Effector memory CD8-positive, alpha-beta T cell (primary cell): ENCODE measurements around the gene ZFP64.

Experiments
- ATAC-seq: fragments of 150-1000 bp; cut with Tn5 transposase; replicated peaks from 2 replicates; pipeline ENCODE4 v1.10.0; 2021; ENCODE audit warnings: mild to moderate bottlenecking, moderate library complexity
- DNase-seq, 3 experiments: peaks; one replicate each; pipeline ENCODE4 v3.0.0; 2021
- H3K27ac Mint-ChIP-seq, 2 donors: one replicate each; pipeline ENCODE4 v1.8.0; 2022; ENCODE audit warnings: mild to moderate bottlenecking in 2 of 2, mixed read lengths in 2 of 2, moderate library complexity in 2 of 2
- H3K27me3 Mint-ChIP-seq, 2 donors: one replicate each; pipeline ENCODE4 v1.8.0; 2022; ENCODE audit warnings: mixed read lengths in 2 of 2
- H3K36me3 Mint-ChIP-seq: one replicate; pipeline ENCODE4 v1.8.0; 2022; ENCODE audit warnings: mild to moderate bottlenecking, moderate library complexity, mixed read lengths; ENCODE audit not compliant: insufficient read depth
- H3K4me1 Mint-ChIP-seq, 2 donors: one replicate each; pipeline ENCODE4 v1.8.0; 2022; ENCODE audit warnings: low read depth in 2 of 2, mixed read lengths in 2 of 2
- H3K4me3 Mint-ChIP-seq, 2 donors: one replicate each; pipeline ENCODE4 v1.8.0; 2022; ENCODE audit warnings: mild to moderate bottlenecking in 2 of 2, mixed read lengths in 2 of 2, moderate library complexity in 2 of 2
- H3K9me3 Mint-ChIP-seq, 2 donors: one replicate each; pipeline ENCODE4 v1.8.0; 2022; ENCODE audit warnings: mixed read lengths in 2 of 2

Gene ZFP64

GRCh38 chr20:52131048-52131643 lies 60.4 kb downstream of the ZFP64 start:
- Mint-ChIP-seq H3K27me3 (peaks cover 0 to 4% of the 10 kb centered on the region in 2 donors), H3K27ac (no peak overlapping the region), H3K36me3 (peaks cover 2% of the 10 kb centered on the region), H3K4me3 (no peak overlapping the region), H3K9me3 (no peaks in the 10 kb centered on the region), H3K4me1 (no peaks in the 10 kb centered on the region)
- ATAC-seq (no peak), DNase-seq (no peak)

GRCh38 chr20:52130406-52130805 lies 61.2 kb downstream of the ZFP64 start:
- ATAC-seq (no peak), DNase-seq (no peak)
- no peak overlapping the region for H3K27ac Mint-ChIP-seq
- H3K27me3 Mint-ChIP-seq: peaks cover 0 to 4% of the 10 kb centered on the region in 2 donors
- no peak overlapping the region for H3K4me3 Mint-ChIP-seq
- H3K9me3 Mint-ChIP-seq: no peaks in the 10 kb centered on the region
- H3K36me3 Mint-ChIP-seq: peaks cover 2% of the 10 kb centered on the region
- no peaks in the 10 kb centered on the region for H3K4me1 Mint-ChIP-seq

- Mint-ChIP-seq H3K4me1 (no peaks in the 10 kb centered on the region), H3K36me3 (peaks cover 2% of the 10 kb centered on the region), H3K27ac (no peak overlapping the region), H3K4me3 (no peak overlapping the region), H3K9me3 (no peaks in the 10 kb centered on the region), H3K27me3 (peaks cover 0 to 4% of the 10 kb centered on the region in 2 donors)
- DNase-seq (no peak), ATAC-seq (no peak)
Observed at GRCh38 chr20:52129611-52130010, 62.0 kb downstream of the ZFP64 start.

- no peaks in the 10 kb centered on the region for H3K9me3 Mint-ChIP-seq
- H3K27me3 Mint-ChIP-seq: peaks cover 0 to 4% of the 10 kb centered on the region in 2 donors
- ATAC-seq: no peak
- H3K4me3 Mint-ChIP-seq: no peak overlapping the region
- DNase-seq: no peak
- H3K4me1 Mint-ChIP-seq: no peaks in the 10 kb centered on the region
- no peak overlapping the region for H3K27ac Mint-ChIP-seq
- H3K36me3 Mint-ChIP-seq: peaks cover 2% of the 10 kb centered on the region
Observed at GRCh38 chr20:52127309-52127708, 64.3 kb downstream of the ZFP64 start.

GRCh38 chr20:52124821-52125220 lies 66.8 kb downstream of the ZFP64 start:
- peaks cover 0 to 4% of the 10 kb centered on the region in 2 donors for H3K27me3 Mint-ChIP-seq
- H3K36me3 Mint-ChIP-seq: peaks cover 2% of the 10 kb centered on the region
- H3K4me1 Mint-ChIP-seq: no peaks in the 10 kb centered on the region
- no peaks in the 10 kb centered on the region for H3K9me3 Mint-ChIP-seq
- no peak overlapping the region for H3K27ac Mint-ChIP-seq
- no peak overlapping the region for H3K4me3 Mint-ChIP-seq
- ATAC-seq (no peak), DNase-seq (no peak)

GRCh38 chr20:52118696-52119095 lies 72.9 kb downstream of the ZFP64 start:
- H3K4me3 Mint-ChIP-seq: no peak overlapping the region
- peak overlapping the region in 1 of 2 donors; percentile 67 for H3K27ac Mint-ChIP-seq
- H3K4me1 Mint-ChIP-seq: no peaks in the 10 kb centered on the region
- DNase-seq (no peak), ATAC-seq (no peak)
- H3K9me3 Mint-ChIP-seq: no peaks in the 10 kb centered on the region
- no peaks in the 10 kb centered on the region for H3K27me3 Mint-ChIP-seq
- H3K36me3 Mint-ChIP-seq: peaks cover 6% of the 10 kb centered on the region

GRCh38 chr20:52118016-52118623 lies 73.5 kb downstream of the ZFP64 start:
- H3K36me3 Mint-ChIP-seq: peaks cover 6% of the 10 kb centered on the region
- no peak for DNase-seq
- H3K4me1 Mint-ChIP-seq: no peaks in the 10 kb centered on the region
- no peaks in the 10 kb centered on the region for H3K27me3 Mint-ChIP-seq
- H3K9me3 Mint-ChIP-seq: no peaks in the 10 kb centered on the region
- no peak for ATAC-seq
- no peak overlapping the region for H3K4me3 Mint-ChIP-seq
- peak overlapping the region in 1 of 2 donors; percentile 44 for H3K27ac Mint-ChIP-seq

- DNase-seq (no peak), ATAC-seq (no peak)
- Mint-ChIP-seq H3K4me1 (no peaks in the 10 kb centered on the region), H3K27me3 (peaks cover 6 to 15% of the 10 kb centered on the region in 2 donors), H3K36me3 (peaks cover 11% of the 10 kb centered on the region), H3K27ac (peak overlapping the region in 1 of 2 donors; percentile 36), H3K4me3 (no peak overlapping the region), H3K9me3 (no peaks in the 10 kb centered on the region)
Observed at GRCh38 chr20:52110456-52110855, 81.1 kb downstream of the ZFP64 start.

GRCh38 chr20:52105442-52106422 lies 85.8 kb downstream of the ZFP64 start:
- ATAC-seq: no peak
- Mint-ChIP-seq H3K27ac (no peak overlapping the region), H3K27me3 (peaks cover 21 to 48% of the 10 kb centered on the region in 2 donors), H3K36me3 (peaks cover 6% of the 10 kb centered on the region), H3K4me3 (peak overlapping the region; percentile 81 to 83), H3K4me1 (peaks cover 12 to 14% of the 10 kb centered on the region in 2 donors), H3K9me3 (no peaks in the 10 kb centered on the region)
- no peak for DNase-seq

GRCh38 chr20:52104546-52105441 lies 86.8 kb downstream of the ZFP64 start:
- no peaks in the 10 kb centered on the region for H3K9me3 Mint-ChIP-seq
- no peak for ATAC-seq
- H3K4me3 Mint-ChIP-seq: peak overlapping the region; percentile 81 to 83
- peaks cover 12 to 14% of the 10 kb centered on the region in 2 donors for H3K4me1 Mint-ChIP-seq
- peak overlapping the region in 1 of 2 donors; percentile 49 for H3K27ac Mint-ChIP-seq
- no peak for DNase-seq
- H3K36me3 Mint-ChIP-seq: peaks cover 6% of the 10 kb centered on the region
- peaks cover 21 to 48% of the 10 kb centered on the region in 2 donors for H3K27me3 Mint-ChIP-seq

GRCh38 chr20:52103913-52104545 lies 87.5 kb downstream of the ZFP64 start:
- peak; percentile 51 for ATAC-seq
- Mint-ChIP-seq H3K36me3 (peaks cover 6% of the 10 kb centered on the region), H3K4me1 (peaks cover 12 to 14% of the 10 kb centered on the region in 2 donors), H3K27me3 (peaks cover 21 to 48% of the 10 kb centered on the region in 2 donors), H3K27ac (peak overlapping the region; percentile 54 to 58), H3K4me3 (peak overlapping the region; percentile 81 to 83), H3K9me3 (no peaks in the 10 kb centered on the region)
- no peak for DNase-seq

- DNase-seq: no peak
- peaks cover 21 to 48% of the 10 kb centered on the region in 2 donors for H3K27me3 Mint-ChIP-seq
Observed at GRCh38 chr20:52103335-52103912, 88.2 kb downstream of the ZFP64 start.

More at GRCh38 chr20:52103335-52103912, 88.2 kb downstream of the ZFP64 start:
- peaks cover 12 to 14% of the 10 kb centered on the region in 2 donors for H3K4me1 Mint-ChIP-seq
- no peaks in the 10 kb centered on the region for H3K9me3 Mint-ChIP-seq
- peaks cover under 1% of the 10 kb centered on the region for H3K36me3 Mint-ChIP-seq
- H3K4me3 Mint-ChIP-seq: peak overlapping the region; percentile 81 to 83
- peak overlapping the region; percentile 54 to 58 for H3K27ac Mint-ChIP-seq
- ATAC-seq: peak; percentile 8
